GM18519 (cell line): ENCODE measurements around the gene ARMC12.
"Not testable (repeated sequence)": the region's sequence is repeated elsewhere in the genome, so short reads cannot be mapped to it uniquely, and the experiment has no call there.

ENCODE experiments used
- ATAC-seq: cut with Tn5 transposase; IDR thresholded peaks from one replicate; pipeline ENCODE4 v1.9.1; 2021; ENCODE audit warnings: mild to moderate bottlenecking, moderate library complexity; ENCODE audit not compliant: unreplicated experiment, low FRiP score

ARMC12 gene, protein sequence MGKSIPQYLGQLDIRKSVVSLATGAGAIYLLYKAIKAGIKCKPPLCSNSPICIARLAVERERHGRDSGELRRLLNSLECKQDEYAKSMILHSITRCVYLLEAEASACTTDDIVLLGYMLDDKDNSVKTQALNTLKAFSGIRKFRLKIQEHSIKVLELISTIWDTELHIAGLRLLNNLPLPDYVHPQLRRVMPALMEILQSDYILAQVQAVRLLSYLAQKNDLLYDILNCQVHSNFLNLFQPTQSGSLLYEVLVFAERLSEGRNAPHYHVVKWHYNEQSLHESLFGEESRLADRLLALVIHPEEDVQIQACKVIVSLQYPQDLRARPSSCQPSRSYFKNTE

DNA sequence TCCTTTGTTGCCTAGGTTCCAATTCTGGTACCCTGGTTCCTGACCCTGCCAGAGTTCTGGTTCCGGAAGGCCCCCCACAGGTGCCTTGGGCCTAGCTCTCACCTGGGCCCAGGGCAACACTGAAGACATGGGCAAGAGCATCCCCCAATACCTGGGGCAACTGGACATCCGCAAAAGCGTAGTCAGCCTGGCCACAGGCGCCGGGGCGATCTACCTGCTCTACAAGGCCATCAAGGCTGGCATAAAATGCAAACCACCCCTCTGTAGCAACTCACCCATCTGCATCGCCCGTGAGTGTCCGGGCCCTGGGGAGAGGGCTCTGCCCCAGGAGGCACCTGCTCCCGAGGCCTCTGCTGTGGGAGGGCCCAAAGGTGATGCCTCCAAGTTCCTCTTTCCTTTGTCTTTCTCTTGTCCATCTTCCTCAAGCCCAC lies at the start of gene ARMC12:
TSS of gene ARMC12 (plus strand) at position 51 of the 431 bp plus-strand sequence. CDS start at position 128, 77 bp downstream.
- ATAC-seq = no peak

DNA sequence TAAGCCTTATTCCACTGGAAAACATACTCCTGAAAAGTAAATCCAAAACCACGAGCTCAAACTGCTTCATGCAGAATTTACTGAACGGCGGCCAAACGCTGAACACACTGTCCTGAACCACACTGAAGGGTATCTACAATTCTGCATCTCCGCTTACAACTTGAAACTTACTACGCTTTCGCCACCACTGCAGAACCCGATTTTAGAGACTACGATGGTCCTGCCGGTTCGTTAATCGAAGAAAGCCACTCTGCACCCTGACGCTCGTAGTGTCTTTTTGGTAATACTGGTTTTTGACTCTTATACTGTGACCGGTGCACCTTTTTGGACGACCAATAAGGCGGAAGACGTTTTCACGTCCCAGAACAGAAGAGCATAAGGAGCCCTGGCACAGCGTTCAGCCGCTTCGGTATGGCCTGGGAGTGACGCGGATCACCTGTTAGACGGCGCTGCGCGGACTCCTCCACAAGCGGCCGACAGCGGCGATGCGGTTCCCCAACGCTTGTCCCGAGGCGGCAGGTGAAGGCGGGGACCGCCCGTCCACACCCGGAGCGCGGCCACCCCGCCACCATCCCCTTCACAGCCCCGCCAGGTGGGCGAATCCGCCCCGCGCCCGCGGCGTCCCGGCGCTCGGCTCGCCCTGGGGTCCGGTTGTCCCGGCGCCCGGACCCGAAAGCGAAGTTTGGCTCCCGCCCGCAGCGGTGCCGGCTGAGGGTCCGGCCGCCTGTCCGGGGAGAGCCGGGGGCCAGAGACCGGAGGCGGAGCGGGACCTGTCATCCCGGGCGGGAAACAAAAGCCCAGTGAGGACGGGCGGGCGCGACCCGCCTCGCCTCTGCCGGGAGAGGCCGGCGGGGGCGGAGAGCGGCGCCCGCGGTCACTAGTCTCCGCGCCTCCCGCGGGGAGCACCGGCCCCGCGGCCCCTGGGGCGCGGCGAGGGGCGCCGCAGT lies 48.9 kb upstream of the ARMC12 start:
- ATAC-seq = peak; percentile 26

DNA sequence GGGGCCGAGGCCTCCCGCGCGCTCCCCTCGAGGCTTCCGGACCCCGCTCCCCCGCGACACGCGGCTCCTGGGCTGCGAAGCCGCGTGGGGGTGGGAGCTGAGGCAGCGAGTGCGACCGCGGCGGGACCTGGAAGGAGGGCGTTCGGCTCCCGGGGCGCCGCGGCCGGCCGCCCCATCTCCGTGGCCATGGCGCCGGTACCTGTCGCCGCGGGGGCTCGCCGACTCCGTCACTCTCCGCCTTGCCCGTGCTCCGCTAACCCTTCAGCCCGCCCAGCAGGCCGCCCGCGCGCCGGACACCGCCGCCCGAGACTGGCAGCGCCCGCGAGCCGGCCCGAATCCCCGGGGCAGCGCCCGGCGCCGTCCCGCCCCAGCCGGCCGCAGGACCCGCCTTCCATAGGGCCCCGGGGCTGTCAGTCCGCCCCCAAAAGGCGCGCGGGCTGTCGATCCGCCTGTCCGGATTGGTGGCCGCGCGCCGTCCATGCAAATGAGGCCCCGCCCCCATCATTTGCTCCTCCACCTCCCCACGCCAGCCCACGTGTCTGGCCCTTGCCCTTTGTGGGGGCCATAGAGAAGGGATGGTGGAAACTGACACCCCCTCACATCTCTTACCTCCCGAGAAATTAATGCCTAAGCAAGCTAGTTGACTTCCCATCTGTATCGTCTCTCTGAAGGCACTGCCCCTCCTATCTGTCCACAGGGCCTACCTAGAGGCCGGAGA lies 48.1 kb upstream of the ARMC12 start, which contains the start of gene FKBP5:
TSS of gene FKBP5 (minus strand) at position 311 of the 718 bp plus-strand sequence. CDS start 46,091 bp downstream, outside the sequence.
- ATAC-seq = peak; percentile 59

DNA sequence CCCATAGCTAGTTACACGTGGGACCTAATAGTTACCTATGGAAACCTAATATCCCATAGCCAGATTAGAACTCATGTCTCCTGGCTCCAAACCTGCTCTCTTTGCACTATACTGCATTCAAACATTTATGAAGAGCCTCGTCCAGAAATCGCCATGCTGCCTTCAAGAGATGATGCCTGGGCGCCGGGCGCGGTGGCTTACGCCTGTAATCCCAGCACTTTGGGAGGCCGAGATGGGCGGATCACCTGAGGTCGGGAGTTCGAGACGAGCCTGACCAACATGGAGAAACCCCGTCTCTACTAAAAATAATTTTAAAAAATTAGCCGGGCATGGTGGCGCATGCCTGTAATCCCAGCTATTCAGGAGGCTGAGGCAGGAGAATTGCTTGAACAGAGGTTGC lies 46.8 kb upstream of the ARMC12 start:
- not testable (repeated sequence) for ATAC-seq

DNA sequence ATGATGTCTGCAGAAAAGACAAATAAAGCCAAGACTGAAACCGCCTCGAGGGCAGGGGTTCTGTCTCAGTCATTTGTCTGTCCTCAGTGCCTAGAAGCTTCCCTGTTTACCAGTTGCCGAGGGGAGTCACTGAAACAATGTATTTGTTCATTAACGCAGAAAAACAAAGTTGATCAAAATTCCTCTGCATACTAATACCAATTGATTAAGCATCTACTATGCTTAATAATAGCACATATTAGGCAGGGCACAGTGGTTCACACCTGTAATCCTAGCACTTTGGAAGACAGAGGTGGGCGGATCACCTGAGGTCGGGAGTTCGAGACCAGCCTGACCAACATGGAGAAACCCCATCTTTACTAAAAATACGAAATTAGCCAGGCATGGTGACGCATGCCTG lies 46.3 kb upstream of the ARMC12 start:
- no peak for ATAC-seq

DNA sequence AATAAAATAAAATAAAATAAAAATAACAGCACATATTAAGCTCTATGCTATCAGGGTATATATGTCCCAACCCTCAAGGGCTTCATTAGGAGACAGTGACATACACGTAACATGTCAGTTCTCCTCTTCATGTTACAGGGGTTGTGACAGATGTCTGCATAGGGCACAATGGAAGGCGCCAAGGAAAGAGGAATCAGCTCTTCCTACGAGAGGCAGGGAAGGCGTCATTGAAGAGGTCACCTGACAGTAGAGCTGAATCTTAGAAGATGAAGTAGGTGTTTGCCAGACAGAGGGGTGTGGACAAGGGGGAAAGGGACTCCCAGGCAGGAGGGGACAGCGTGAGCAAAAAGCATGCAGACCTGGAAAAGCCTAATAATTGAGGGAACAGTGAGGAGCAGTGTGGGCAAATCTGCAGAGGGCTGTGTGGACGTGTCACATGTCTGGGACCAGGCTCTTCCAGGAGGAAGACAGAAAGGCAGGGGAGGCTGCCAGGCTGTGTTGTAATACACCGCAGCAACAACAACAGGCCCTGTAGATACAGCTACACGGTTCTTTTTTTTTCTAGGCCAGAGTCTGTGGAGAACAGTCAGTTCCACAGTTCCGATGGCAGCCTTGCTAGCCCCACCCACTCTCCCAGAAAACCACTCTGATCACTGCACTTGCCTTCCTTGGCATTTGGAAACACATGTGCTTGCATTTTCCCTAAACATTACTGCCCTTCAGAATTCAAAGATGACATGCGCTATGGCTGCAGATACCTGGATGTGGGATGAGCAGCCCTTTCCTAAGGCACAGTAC lies 45.6 kb upstream of the ARMC12 start:
- no peak for ATAC-seq

DNA sequence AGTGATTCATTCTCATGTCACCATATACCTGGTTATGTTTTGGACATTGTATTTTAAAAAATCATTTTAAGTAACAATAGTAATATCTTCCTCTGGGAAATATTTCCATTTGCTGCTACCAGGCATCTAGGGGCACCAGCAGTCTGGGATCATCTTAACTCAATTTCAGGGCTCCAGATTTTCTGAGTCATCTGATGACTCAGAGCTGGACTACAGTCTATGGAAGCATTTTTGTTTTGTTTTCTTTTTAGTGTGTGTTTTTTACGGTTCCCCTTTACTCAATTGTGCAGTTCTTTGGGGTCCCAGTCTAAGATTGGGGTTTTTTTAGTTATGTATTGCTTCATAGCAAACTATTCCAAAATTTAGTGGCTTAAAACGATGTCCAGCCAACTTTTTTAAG lies 42.4 kb upstream of the ARMC12 start:
- no peak for ATAC-seq

DNA sequence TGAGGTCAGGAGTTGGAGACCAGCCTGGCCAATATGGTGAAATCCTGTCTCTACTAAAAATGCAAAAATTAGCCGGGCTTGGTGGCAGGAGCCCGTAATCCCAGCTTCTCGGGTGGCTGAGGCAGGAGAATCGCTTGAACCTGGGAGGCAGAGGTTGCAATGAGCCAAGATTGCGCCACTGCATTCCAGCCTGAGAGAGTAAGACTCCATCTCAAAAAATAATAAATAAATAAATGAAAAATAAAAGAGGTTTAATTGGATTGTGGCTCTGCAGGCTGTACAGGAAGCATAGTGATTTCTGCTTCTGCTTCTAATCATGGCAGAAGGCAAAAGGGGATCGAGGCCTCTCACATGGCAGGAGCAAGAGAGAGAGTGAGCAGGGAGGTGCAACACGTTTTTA lies 38.4 kb upstream of the ARMC12 start:
- not testable (repeated sequence) for ATAC-seq

DNA sequence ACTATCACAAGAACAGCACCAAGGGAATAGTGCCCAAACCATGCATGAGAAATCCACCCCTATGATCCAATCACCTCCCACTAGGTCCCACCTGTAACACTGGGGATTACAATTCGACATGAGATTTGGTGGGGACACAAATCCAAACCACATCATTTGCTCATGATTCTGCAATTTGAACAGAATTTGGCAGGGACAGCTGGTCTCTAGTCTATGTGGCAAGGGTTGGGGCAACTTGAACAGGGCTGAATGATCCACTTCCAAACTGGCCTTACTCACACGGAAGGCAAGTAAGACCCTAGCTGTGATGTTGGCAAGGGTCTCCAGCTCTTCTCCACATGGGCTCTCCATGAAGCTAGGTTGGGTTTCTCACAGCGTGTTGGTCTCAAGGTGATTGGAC lies 38.0 kb upstream of the ARMC12 start:
- no peak for ATAC-seq

DNA sequence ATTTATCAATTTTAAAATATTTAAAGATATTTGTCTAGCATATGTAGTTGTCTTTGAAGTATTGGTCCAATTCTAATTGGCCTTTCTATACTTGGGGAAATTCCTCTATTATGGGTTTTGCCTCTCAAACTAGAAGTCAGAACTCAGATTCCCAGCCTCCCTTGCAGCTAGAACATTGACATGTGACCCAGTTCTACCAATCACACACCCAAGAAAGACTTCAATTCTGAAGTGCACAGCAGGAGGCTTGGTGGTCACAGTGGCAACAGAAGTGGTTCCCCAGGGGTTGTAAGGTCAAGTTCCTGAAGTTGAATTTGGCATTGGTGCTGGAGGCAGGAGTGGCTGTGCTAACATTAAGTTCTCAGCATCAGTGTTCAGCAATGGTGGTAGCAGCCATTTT lies 33.3 kb upstream of the ARMC12 start:
- no peak for ATAC-seq

DNA sequence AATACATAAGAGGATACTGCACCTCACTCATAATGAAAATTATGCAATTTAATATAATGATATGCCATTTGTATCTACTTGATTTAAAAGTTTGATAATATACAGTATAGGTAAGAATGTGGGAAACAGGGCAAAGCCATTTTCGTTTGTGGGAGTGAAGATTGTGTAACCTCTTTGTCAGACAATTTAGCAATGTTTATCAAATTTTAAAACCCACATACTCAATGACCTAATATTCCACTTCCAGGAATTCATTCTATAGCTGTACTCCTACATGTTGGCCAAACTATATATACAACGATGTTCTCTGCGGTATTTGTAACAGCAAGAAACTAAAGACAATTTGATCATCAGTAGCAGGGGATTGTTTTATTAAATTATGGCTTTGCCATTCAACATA lies 30.4 kb upstream of the ARMC12 start:
- no peak for ATAC-seq

DNA sequence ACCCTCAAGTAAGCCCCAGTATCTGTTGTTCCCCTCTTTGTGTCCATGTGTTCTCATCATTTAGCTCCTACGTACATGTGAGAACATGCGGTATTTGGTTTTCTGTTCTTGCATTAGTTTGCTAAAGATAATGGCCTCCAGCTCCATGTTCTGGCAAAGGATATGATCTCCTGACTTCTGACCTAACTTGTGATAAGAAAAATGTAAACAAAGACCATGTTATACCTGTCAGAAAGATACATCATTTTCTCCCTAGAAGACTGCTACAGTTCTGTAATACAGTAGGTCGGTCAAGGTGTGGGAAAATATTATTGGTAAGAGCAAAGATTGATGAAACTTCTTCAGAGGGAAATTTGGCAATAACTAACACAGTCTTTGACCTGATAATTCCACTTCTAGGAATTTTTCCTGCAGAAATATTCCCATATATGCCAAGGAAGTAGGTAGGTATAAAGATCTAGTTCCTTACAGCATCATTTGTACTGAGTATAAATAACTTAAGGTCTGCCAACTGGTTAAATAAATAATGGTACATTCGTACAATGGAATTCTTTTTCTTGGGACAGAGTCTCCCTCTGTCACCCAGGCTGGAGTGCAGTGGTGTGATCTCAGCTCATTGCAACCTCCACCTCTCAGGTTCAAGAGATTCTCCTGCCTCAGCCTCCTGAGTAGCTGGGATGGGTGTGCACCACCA lies 29.0 kb upstream of the ARMC12 start:
- ATAC-seq = no peak

DNA sequence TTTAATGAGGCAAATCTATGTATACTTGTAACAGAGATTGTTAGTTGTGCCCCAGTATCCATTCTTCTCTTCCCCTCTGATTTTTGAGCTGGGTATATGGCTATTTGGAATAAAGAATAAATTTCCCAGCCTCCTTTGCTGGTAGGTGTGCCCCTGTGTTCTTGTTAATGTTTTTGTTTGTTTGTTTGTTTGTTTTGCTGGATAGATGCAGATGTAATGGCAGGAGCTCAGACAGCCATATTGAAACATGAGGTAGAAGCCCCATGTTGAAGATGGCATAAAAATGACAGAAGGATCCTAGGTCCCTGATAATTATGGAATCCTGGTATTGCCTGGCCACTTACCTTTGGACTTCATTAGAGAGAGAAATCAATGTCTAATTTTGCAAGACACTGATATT lies 28.2 kb upstream of the ARMC12 start:
- no peak for ATAC-seq

DNA sequence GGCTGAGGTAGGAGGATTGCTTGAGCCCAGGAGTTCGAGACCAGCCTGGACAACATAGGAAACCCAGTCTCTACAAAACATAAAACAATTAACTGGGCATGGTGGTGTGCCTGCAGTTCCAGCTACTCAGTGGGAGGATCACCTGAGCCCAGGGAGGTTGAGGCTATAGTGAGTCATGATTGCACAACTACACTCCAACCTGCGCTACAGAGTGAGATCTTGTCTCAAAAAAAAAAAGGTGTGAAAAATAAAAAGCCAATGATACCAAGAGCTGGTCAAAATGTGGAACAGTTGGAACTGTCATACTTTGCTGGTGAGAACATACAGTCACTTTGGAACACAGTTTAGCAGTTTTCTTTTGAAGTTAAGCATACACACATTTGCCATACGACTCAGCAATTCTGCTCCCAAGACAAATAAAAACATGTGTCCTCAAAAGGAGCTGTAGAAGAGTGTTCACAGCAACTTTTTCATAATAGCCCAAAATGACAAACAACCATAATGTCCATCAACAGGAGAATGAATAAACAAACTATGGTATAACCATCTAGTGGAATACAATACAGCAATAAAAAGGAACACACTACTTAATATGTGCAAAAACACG lies 26.5 kb upstream of the ARMC12 start:
- no peak for ATAC-seq

DNA sequence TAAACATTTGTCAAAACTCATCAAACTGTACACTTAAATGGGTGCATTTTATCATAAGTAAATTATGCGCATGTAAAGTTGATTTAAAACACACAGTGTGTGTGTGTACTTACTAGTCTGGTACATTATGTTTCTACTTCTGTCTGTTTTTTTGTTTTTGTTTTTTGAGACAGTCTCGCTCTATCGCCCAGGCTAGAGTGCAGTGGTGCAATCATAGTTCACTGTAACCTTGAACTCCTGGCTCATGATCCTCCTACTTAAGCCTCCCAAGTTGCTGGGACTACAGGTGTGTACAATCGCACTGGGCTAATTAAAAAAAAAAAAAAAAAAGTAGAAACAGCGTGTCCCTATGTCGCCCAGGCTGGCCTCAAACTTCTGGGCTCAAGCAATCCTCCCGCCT lies 25.1 kb upstream of the ARMC12 start:
- no peak for ATAC-seq

DNA sequence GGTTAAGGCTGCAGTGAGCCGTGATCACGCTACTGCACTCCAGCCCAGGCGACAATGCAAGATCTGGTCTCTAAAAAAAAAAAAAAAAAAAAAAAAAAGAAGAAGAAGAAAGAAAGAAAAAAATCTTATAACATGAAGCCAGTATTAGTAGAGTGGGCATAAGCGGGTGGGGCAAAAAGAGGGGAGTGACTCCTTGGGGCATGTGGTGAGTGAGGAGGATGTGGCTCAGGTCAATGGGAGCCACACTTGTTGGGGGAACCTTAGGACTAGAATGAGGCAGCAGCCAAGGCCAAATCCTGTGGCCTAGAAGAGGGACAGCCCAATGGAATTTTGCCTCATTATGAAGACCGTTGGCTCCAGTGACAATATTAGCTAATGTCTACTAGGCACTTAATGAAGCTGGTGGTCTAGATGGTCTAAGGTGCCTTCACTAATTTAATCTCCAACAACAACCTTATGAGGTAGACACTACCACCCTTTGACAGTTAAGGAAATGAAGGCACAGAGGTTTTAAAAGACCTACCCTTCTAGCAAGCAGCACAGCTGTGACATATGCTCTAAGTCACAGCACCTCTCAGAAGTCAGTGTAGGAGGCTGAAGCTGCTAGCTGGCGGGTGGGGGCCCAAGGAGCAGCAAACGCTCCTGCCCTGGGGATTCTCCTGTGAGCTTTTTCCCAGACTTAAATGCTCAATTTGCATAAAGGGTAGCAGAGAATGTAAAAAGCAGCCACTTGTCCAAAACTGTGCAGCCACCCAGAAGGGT lies 23.6 kb upstream of the ARMC12 start:
- ATAC-seq = no peak

DNA sequence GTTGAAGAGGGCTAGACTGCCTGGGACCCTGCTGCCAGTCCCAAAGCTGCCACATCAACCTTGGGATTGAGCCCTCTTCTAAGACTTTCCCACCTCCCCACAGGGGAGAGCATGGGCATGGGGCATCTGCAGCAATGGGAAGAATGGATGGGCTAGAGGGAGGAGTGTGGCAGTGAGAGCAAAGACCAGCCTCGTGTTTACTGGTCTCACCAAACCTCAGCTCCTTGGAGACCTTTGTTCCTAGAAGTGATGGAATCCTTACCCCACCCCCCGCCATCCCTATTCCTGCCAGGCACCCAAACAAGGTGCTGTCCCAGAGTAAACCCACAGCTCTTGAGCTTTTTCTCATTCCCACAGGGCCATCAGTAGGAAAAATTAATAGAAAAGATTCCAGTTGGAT lies 20.0 kb upstream of the ARMC12 start:
- no peak for ATAC-seq
